Hematopoietic multipotent progenitor cell treated with erythropoietin and hydrocortisone succinate and interleukin-3 and kit ligand, for 15 days (in vitro differentiated cells): ENCODE results near the gene KCNA2.
A peak's percentile ranks its signal among the peaks of the same experiment; 100 is the strongest.

Experiments used
- DNase-seq: peaks from one replicate; pipeline ENCODE4 v3.0.0-alpha.2; 2015; ENCODE audit warnings: low spot score

The KCNA2 gene

DNA sequence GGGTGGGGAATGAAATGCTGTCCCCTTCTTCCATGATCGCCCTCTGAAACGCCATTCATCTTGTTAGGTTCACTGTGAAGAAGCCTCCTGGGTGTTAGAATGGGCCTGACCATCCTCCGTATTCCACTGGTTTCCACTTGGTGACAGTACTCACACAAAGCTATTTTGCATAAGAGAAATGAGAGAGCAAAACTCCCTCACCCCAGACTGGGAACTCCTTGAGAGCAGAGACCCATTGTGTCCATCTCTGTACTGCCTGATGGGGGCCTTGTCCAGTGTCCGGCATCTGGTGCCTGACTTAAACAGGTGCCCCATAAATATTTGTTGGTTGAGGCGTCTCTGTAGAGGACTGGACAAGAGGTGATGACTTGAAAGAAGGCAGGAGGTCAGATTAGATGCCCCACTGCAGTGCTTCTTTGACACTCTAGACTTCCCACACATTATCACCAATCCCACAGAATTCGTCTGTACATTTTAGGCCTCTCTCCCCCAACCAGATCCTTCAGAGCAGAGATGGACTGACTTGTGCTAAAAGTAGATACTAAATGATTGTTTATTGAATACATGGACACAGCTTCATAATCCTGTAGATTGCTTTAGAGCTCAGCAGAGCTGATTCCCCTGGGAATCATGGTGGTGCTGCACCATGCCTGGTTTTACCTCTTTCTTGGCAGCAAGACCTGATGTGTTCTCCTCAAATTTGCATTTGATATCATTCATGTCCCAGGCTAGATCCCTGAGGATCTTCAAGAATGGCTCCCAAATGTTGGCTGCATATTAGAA is 22.4 kb upstream of the KCNA2 start:
- no peak for DNase-seq

DNA sequence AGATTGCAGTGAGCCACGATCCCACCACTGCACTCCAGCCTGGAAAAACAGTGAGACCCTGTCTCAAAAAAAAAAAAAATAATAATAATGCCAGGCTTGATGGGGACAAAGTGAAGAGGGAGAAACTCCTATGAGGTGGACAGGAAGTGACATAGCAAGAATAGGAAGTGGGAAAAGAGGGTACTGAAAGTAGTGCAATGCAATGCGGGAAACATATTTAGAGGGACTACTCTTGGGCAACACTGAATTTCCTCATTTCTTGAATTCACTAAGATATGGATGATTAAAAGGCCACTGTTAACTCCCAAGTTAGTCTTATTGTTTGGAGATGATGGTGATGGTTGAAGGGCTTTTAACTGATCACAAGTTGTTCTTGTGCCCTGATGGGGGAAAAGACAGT is 21.6 kb upstream of the KCNA2 start:
- DNase-seq: no peak

DNA sequence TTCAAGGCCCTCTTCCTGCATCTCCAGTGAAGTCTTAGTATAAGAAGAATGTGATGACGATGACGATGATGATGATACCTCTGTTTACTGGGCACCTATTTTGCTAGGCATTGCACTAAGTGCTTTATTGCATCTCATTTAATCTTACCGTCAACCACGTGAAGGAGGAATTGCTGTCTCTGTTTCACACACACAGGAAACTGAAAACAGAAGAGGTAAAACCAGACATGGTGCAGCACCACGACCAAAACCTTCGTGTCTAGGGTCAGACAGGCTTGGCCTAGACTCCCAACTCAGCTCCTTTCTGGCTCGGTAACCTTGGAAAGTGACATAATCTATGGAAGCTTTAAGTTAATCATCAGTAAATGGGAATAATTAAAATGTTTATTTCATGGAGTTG is 20.7 kb upstream of the KCNA2 start:
- DNase-seq: no peak

DNA sequence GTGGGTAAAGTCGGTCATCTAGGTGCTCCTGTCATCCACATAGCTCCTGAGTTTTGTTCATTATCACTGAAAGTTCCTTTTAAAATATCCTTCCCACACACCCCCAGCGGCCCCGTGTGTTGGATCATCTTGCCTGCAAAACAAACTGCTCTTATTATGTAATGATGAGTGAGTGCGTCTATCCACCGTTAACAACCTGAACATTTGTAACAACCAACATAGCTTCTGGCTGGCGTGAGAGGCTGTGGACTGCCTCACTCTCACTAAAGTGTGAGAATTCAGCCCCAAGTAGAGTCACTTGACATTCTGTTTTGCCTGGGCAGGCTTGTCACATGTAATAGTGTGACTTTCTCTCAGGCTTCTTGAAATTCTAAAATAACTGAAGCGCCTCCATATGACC is 14.5 kb upstream of the KCNA2 start:
- DNase-seq: no peak

GRCh38 chr1:110620250-110620615 is 14.1 kb upstream of the KCNA2 start:
- DNase-seq: no peak

- DNase-seq: peak; percentile 78
Observed at GRCh38 chr1:110619412-110620249, 13.5 kb upstream of the KCNA2 start.

DNA sequence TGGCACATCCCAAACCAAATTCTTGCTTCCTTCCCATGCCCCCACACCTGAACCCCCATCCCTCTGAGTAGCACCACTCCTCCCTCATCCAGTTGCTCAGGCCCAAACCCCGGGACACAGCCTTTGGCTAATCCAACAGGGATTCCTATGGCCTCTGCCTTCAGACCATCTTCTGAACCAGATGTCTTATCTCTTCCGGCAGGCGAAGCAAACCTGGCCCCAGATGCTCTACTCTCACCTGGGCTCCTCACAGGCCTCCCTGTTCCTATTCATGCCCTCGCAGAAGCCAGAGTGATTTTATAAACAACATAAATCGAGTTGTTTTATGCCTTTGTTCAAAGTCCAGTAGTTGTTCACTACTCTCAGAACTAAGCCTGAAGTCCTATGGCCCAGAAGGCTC is 12.5 kb upstream of the KCNA2 start:
- DNase-seq: no peak

DNA sequence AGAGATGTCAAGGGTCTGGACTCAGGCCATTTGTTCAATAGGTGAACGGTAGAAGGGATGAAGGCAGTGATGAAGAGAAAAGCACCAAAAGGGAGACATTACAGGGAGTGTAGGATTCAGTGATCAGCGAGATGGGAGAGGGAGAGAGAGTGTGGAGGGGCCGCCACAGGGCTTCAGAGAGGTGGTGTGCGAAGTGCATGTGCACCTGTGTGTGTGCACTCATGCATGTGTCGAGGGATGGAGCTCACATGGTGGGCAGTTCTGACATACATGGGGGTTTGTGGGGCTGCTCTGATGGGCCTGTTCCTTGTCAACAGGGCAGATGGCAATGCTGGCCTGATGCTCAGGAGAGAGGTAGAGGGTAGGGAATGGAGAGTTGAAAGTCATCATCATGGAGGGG is 11.4 kb upstream of the KCNA2 start:
- DNase-seq: no peak

DNA sequence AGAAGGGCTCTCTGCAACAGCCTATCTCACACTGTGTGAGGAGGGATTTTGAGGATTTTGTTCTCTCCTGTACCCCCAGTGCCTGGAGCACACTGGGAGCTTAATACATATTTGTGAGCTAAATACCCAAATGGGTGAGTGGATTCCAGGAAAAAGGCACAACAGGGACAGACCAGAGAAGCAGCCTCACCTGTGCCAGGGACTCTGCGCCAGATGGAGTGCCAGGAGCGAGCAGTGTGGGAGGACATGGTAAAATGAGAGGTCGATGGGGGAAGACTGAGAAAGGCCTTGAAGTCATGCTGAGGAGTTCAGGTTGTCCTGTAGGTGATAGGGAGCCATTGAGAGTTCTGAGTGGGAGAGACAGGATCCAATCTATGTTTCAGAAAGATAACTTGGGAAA is 11.0 kb upstream of the KCNA2 start:
- no peak for DNase-seq

- DNase-seq: peak; percentile 63
Observed at GRCh38 chr1:110616587-110616986, 10.4 kb upstream of the KCNA2 start.

DNA sequence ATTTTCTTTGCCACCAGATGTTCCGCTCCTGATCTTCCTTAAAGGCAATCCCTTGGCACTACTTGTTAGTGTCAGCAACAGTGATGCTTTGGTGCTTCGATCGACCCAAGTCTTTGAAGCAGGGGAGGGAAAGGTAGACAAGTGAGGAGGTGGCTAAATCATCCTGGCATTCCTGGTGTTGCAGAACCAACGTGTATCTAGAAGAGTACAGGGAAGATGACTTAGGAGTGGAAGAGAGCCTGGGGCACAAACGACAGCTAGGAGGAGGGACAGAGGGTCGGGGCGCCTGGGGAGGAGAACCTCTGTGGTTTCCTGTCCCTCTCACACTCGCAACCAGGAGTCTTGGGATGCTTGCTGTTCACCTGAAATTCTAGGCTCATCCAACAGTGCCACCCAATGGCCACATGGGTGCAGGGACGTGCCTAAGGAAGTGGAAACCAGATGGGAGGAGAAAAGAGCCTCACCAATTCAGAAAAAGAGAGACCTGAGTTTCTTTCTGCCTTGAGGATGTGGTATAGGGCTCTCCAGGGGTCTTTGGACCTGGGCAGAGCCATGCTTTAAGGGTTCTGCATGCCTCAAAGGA is 9.5 kb upstream of the KCNA2 start:
- DNase-seq: peak; percentile 40

GRCh38 chr1:110612060-110612745 is 6.0 kb upstream of the KCNA2 start:
- DNase-seq: no peak

DNA sequence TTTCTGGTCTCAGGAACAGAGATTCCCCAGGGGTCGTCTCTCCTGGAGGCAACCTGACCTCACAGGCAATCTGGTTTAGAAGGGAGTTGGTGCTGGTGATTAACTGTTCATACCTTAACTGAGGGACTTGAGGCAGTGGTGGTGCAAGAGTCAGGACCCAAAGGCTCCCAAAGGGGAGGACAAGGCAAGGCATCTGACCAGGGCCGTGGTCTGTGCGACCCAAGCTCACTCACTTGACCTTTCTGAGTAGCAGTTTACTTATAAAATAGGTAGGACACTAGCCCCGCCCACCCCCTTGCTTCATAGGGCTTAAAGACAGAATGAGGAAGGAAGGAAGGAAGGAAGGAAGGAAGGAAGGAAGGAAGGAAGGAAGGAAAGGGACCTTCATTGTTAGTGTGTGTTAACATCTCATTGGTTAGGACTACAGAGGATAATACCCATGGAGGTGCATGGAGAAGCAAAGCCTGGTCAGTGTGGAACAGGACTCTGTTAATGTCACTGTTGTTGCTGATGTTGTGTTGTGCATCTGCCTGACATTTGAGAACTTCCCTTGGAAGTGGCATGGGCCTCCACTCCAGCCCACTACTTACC is 4.6 kb upstream of the KCNA2 start:
- DNase-seq: no peak

GRCh38 chr1:110610084-110610483 is 3.9 kb upstream of the KCNA2 start:
- DNase-seq: no peak

DNA sequence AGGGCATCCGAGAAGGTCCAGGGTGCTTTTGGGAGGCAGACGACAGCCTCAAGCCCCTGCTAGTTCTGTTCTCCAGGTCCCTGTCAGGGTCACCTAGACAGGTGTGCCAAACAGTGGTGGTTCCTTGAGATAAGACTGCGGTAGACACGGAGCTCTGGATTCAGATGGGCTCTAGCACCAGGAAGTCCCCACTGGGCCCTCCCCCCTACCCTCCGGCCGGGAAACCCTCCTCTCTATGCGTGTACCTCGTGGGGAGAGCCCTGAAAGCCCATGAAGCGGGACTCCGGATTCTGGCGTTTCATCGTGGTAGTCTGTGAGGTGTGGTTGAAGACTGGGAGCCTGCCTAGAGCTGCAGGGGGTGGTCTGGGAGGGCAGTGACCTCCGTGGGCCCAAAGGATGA is 2.1 kb upstream of the KCNA2 start:
- DNase-seq: no peak

DNA sequence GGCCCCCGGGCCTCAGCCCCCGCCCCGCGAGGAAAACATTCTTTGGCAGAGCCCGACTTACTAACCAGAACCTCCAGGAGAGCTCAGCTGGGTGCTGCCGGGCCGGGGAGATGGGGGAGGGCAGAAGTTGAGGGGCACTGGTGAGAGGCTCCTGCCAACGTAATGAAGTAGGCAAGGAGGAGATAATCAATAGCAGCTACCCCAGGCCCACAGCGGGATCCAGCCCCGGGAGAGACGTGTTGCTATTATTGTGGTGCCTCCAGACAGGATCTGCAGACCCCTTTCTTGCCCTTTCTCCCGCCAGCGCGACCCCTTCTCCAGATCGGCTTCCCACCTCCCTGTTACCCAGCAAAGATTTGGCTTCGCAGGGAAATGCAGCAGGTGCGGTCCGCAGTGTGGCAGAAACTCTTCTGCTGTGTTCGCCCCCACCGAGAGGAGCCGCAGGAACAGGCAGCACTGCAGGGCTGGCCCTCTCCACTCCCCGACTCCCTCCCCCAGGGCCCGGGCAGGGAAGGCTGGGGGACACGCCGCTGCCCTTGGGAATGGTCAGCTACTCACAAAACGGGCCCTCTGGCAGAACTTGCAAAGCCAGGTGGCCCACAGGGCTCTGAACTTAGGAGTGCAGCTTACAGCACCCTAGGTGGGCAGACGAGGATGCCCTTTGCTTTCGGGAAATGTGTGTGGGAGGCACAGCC is 1.5 kb upstream of the KCNA2 start:
- DNase-seq: no peak

- no peak for DNase-seq
Observed at GRCh38 chr1:110606657-110607535, 738 bp upstream of the KCNA2 start.

GRCh38 chr1:110605446-110605845 is 712 bp downstream of the KCNA2 start:
- DNase-seq: no peak

GRCh38 chr1:110604586-110605148 is 1.5 kb downstream of the KCNA2 start:
- no peak for DNase-seq

DNA sequence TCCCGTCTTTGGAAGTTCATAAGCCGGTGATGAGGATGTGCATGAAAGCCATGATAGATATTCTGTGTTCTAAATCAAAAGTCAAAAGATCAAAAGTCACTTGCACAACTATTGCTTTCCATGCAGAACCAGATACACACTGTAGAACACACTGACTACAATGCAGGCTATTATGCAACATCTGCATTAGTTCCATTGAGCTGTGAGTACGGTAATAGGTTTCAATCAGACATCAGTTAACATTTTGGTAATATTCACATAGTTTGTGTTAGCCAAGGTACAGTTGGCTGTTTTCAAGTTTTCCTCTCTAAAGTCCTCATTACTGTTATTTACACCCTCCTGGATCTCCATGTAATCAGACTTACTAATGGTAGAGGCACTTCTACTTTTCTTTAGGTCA is 3.1 kb downstream of the KCNA2 start:
- DNase-seq: no peak
